HL-60 (cell line): Measurements from ENCODE around the gene TMEM88.

ENCODE experiments used
- DNase-seq, 2 experiments: peaks; one replicate each; pipeline ENCODE4 v3.0.0-alpha.2; 2010 to 2020; ENCODE audit warnings: low read depth in 1 of 2, low spot score in 1 of 2
- H3K27ac ChIP-seq: fragments of 250-450 bp; sonication (Bioruptor Pico); replicated peaks from 2 replicates; pipeline ENCODE4 v1.5.1; 2020; ENCODE audit warnings: mild to moderate bottlenecking, moderate library complexity
- H3K27me3 ChIP-seq: fragments of 250-450 bp; sonication (Bioruptor Pico); 2 replicates; pipeline ENCODE4 v1.5.1; 2021; ENCODE audit warnings: mild to moderate bottlenecking, moderate library complexity; ENCODE audit not compliant: insufficient read depth, poor library complexity, severe bottlenecking
- H3K4me3 ChIP-seq: replicated peaks from 2 replicates; pipeline ENCODE4 v1.5.1; 2011; ENCODE audit warnings: mild to moderate bottlenecking, control low read depth, low read length; ENCODE audit not compliant: insufficient read depth
- GABPA ChIP-seq: IDR thresholded peaks from 2 replicates; pipeline ENCODE4 v1.6.1; 2012; ENCODE audit warnings: low read depth
- POLR2AphosphoS5 ChIP-seq: IDR thresholded peaks from 2 replicates; pipeline ENCODE4 v1.6.1; 2012; ENCODE audit warnings: low read depth
- SPI1 ChIP-seq: IDR thresholded peaks from 2 replicates; pipeline ENCODE4 v1.6.1; 2012; ENCODE audit warnings: low read depth, mild to moderate bottlenecking, borderline replicate concordance
- TF ChIP-seq, protein P1 (sequence below): IDR thresholded peaks from 2 replicates; pipeline ENCODE4 v1.6.1; 2012; ENCODE audit warnings: low read depth; ENCODE audit not compliant: insufficient replicate concordance
- TF ChIP-seq, protein P2 (sequence below): IDR thresholded peaks from one replicate; pipeline ENCODE4 v1.5.1; 2011; ENCODE audit warnings: low read length, control low read depth, inconsistent platforms; ENCODE audit not compliant: insufficient read depth

Gene TMEM88

DNA sequence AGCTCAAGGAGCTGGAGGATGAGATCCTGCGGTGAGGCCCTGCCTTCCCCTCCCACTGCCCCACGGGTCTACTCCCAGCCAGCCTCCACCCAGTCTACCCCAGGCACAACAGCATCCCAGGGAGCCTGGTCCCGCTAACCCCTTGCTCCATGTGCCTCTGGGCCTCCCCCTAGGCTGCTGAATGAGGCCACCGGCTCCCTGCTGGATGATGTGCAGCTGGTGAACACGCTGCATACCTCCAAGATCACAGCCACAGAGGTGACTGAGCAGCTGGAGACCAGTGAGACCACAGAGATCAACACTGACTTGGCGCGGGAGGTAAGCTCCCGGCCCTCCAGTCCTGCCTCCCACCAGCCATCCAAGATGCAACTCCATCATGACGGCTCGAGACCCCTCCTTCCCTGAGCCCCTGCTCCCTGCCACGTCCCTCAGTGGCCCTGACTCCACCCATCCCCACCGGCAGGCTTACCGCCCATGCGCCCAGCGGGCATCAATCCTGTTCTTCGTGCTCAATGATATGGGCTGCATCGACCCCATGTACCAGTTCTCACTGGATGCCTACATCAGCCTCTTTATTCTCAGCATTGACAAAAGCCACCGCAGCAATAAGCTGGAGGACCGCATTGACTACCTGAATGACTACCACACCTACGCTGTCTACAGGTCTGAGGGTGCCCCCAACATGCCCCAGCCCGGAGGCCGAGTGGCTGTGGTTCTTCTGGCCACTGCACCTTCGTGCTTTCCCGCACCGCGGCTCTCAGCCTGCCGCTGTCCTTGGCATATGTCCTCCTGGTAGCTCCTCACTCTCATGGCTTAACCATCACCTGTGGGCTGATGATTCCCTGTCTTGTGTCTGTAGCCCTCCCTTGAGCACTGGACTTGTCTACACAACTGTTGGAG, 35.9 kb upstream of the TMEM88 start:
- Histone ChIP-seq H3K4me3 (no peak overlapping the region), H3K27ac (no peak overlapping the region), H3K27me3 (no peaks in the 10 kb centered on the region)
- TF ChIP-seq, protein P1, sequence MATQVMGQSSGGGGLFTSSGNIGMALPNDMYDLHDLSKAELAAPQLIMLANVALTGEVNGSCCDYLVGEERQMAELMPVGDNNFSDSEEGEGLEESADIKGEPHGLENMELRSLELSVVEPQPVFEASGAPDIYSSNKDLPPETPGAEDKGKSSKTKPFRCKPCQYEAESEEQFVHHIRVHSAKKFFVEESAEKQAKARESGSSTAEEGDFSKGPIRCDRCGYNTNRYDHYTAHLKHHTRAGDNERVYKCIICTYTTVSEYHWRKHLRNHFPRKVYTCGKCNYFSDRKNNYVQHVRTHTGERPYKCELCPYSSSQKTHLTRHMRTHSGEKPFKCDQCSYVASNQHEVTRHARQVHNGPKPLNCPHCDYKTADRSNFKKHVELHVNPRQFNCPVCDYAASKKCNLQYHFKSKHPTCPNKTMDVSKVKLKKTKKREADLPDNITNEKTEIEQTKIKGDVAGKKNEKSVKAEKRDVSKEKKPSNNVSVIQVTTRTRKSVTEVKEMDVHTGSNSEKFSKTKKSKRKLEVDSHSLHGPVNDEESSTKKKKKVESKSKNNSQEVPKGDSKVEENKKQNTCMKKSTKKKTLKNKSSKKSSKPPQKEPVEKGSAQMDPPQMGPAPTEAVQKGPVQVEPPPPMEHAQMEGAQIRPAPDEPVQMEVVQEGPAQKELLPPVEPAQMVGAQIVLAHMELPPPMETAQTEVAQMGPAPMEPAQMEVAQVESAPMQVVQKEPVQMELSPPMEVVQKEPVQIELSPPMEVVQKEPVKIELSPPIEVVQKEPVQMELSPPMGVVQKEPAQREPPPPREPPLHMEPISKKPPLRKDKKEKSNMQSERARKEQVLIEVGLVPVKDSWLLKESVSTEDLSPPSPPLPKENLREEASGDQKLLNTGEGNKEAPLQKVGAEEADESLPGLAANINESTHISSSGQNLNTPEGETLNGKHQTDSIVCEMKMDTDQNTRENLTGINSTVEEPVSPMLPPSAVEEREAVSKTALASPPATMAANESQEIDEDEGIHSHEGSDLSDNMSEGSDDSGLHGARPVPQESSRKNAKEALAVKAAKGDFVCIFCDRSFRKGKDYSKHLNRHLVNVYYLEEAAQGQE, result no peak
- TF ChIP-seq GABPA, result no peak
- TF ChIP-seq, protein P2, sequence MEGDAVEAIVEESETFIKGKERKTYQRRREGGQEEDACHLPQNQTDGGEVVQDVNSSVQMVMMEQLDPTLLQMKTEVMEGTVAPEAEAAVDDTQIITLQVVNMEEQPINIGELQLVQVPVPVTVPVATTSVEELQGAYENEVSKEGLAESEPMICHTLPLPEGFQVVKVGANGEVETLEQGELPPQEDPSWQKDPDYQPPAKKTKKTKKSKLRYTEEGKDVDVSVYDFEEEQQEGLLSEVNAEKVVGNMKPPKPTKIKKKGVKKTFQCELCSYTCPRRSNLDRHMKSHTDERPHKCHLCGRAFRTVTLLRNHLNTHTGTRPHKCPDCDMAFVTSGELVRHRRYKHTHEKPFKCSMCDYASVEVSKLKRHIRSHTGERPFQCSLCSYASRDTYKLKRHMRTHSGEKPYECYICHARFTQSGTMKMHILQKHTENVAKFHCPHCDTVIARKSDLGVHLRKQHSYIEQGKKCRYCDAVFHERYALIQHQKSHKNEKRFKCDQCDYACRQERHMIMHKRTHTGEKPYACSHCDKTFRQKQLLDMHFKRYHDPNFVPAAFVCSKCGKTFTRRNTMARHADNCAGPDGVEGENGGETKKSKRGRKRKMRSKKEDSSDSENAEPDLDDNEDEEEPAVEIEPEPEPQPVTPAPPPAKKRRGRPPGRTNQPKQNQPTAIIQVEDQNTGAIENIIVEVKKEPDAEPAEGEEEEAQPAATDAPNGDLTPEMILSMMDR, result no peak
- TF ChIP-seq POLR2AphosphoS5, result no peak
- TF ChIP-seq SPI1, result no peak
- no peak for DNase-seq

DNA sequence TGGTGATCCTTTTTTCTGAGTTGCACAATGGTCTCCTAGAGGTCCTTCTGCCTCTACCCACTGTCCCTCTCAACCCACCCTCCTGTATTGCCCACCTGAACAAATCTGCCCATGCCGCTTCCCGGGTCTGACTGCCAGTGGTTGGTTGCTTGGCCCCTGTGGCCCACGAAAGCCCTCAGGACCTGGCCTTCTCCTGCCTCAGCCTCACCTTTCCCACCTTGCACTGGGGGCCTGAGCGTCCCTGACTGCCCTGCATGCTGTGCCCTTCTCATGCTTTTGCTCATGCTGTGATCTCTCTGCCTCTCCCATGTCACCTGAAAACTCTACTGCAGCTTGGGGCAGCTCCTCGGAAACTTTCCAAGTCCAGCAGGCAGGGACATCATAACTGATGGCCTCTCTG, 34.6 kb upstream of the TMEM88 start:
- Histone ChIP-seq H3K27me3 (no peaks in the 10 kb centered on the region), H3K27ac (no peak overlapping the region), H3K4me3 (no peak overlapping the region)
- DNase-seq, result no peak
- TF ChIP-seq, protein P1, result no peak
- TF ChIP-seq POLR2AphosphoS5 (no peak), GABPA (no peak)
- TF ChIP-seq, protein P2, result no peak

DNA sequence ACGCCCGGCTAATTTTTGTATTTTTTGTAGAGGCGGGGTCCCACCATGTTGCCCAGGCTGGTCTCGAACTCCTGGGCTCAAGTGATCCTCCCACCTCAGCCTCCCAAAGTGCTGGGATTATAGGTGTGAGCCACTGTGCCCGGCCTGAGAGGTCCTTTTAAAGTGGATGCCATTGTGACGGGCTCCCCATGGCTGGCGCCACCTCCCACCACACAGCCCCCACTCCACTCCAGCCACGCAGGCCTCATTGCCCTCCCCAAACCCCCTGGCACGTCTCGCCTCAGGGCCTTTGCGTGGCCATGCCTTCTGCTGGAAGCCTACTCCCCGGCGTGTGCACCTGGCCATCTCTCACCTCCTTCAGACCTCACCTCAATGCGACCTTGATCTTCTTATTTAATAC, 32.7 kb upstream of the TMEM88 start:
- DNase-seq, result no peak
- TF ChIP-seq POLR2AphosphoS5, result no peak
- TF ChIP-seq, protein P1, result no peak
- TF ChIP-seq, protein P2, result no peak
- no peak for TF ChIP-seq GABPA
- TF ChIP-seq SPI1, result no peak
- Histone ChIP-seq H3K27me3 (no peaks in the 10 kb centered on the region), H3K27ac (no peak overlapping the region), H3K4me3 (no peak overlapping the region)
